ENCODE data around the gene ACP2. TPM values are rescaled to one million over a fixed set of nuclear protein-coding genes. Genes with fewer than 3 reads are reported as not detected.
A peak's percentile ranks its signal among the peaks of the same experiment; 100 is the strongest.

The ACP2 gene
- total and polyA plus RNA-seq, 4 donors: 40.6 to 74.7 (median 60.8) TPM

DNA sequence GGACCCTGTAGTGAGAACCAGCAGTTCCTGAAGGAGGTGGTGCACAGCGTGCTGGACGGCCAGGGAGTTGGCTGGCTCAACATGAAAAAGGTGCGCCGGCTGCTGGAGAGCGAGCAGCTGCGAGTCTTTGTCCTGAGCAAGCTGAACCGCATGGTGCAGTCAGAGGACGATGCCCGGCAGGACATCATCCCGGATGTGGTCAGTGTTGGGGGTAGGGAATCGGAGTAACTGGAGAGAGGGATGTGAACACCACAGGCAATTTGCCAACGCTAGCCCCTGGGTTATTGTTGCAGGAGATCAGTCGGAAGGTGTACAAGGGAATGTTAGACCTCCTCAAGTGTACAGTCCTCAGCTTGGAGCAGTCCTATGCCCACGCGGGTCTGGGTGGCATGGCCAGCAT, 41.2 kb upstream of the ACP2 start:
- Histone ChIP-seq H3K4me3 (no peak overlapping the region), H3K9ac (ENCODE audit: insufficient read depth in 1 of 2, low read length in 2 of 2) (no peak overlapping the region), H3K27ac (ENCODE audit: low read depth in 1 of 2, low read length in 1 of 2) (no peak overlapping the region), H3K4me1 (ENCODE audit: control insufficient read depth in 5 of 5, insufficient read depth in 5 of 5, low read length in 5 of 5) (no peaks in the 10 kb centered on the region), H3K27me3 (ENCODE audit: control insufficient read depth in 3 of 3, insufficient read depth in 3 of 3, low read length in 2 of 3) (no peaks in the 10 kb centered on the region), H3K36me3 (ENCODE audit: control insufficient read depth in 4 of 4, insufficient read depth in 4 of 4, low read length in 4 of 4) (peaks cover 43 to 71% (median 49%) of the 10 kb centered on the region in 4 donors), H3K9me3 (ENCODE audit: control insufficient read depth in 4 of 4, insufficient read depth in 3 of 4, low read length in 3 of 4) (no peaks in the 10 kb centered on the region)
- 93 to 96% methylated on average over 15 of the region's 15 CpGs for WGBS, 2 donors
- TF ChIP-seq, protein P1, sequence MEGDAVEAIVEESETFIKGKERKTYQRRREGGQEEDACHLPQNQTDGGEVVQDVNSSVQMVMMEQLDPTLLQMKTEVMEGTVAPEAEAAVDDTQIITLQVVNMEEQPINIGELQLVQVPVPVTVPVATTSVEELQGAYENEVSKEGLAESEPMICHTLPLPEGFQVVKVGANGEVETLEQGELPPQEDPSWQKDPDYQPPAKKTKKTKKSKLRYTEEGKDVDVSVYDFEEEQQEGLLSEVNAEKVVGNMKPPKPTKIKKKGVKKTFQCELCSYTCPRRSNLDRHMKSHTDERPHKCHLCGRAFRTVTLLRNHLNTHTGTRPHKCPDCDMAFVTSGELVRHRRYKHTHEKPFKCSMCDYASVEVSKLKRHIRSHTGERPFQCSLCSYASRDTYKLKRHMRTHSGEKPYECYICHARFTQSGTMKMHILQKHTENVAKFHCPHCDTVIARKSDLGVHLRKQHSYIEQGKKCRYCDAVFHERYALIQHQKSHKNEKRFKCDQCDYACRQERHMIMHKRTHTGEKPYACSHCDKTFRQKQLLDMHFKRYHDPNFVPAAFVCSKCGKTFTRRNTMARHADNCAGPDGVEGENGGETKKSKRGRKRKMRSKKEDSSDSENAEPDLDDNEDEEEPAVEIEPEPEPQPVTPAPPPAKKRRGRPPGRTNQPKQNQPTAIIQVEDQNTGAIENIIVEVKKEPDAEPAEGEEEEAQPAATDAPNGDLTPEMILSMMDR (IDR thresholded peaks at IDR 0.05; ENCODE audit: control extremely low read depth, extremely low read depth): no peak
- no peak for DNase-seq
- no peak for ATAC-seq (ENCODE audit: insufficient read depth, low FRiP score)

- Histone ChIP-seq H3K4me3 (no peak overlapping the region), H3K27me3 (ENCODE audit: control insufficient read depth in 3 of 3, insufficient read depth in 3 of 3, low read length in 2 of 3) (no peaks in the 10 kb centered on the region), H3K9ac (ENCODE audit: insufficient read depth in 1 of 2, low read length in 2 of 2) (no peak overlapping the region), H3K4me1 (ENCODE audit: control insufficient read depth in 5 of 5, insufficient read depth in 5 of 5, low read length in 5 of 5) (no peaks in the 10 kb centered on the region), H3K9me3 (ENCODE audit: control insufficient read depth in 4 of 4, insufficient read depth in 3 of 4, low read length in 3 of 4) (no peaks in the 10 kb centered on the region), H3K27ac (ENCODE audit: low read depth in 1 of 2, low read length in 1 of 2) (peak overlapping the region in 1 of 2 donors; percentile 41), H3K36me3 (ENCODE audit: control insufficient read depth in 4 of 4, insufficient read depth in 4 of 4, low read length in 4 of 4) (peaks cover 44 to 80% (median 59%) of the 10 kb centered on the region in 4 donors)
- ATAC-seq (ENCODE audit: insufficient read depth, low FRiP score): no peak
- WGBS, 2 donors: 89 to 94% methylated on average over 5 of the region's 5 CpGs
- TF ChIP-seq, protein P1 (IDR thresholded peaks at IDR 0.05; ENCODE audit: control extremely low read depth, extremely low read depth): no peak
- no peak for DNase-seq
Observed at GRCh38 chr11:47288066-47288465, 39.5 kb upstream of the ACP2 start.

- 95 to 97% methylated on average over 13 of the region's 13 CpGs for WGBS, 2 donors
- TF ChIP-seq, protein P1 (IDR thresholded peaks at IDR 0.05; ENCODE audit: control extremely low read depth, extremely low read depth): no peak
- no peak for ATAC-seq (ENCODE audit: insufficient read depth, low FRiP score)
Observed at GRCh38 chr11:47285969-47286770, 37.6 kb upstream of the ACP2 start.

More at GRCh38 chr11:47285969-47286770, 37.6 kb upstream of the ACP2 start:
- Histone ChIP-seq H3K4me1 (ENCODE audit: control insufficient read depth in 5 of 5, insufficient read depth in 5 of 5, low read length in 5 of 5) (no peaks in the 10 kb centered on the region), H3K4me3 (no peak overlapping the region), H3K27ac (ENCODE audit: low read depth in 1 of 2, low read length in 1 of 2) (peak overlapping the region in 1 of 2 donors; percentile 52), H3K9ac (ENCODE audit: insufficient read depth in 1 of 2, low read length in 2 of 2) (no peak overlapping the region), H3K36me3 (ENCODE audit: control insufficient read depth in 4 of 4, insufficient read depth in 4 of 4, low read length in 4 of 4) (peaks cover 44 to 73% (median 60%) of the 10 kb centered on the region in 4 donors), H3K9me3 (ENCODE audit: control insufficient read depth in 4 of 4, insufficient read depth in 3 of 4, low read length in 3 of 4) (no peaks in the 10 kb centered on the region), H3K27me3 (ENCODE audit: control insufficient read depth in 3 of 3, insufficient read depth in 3 of 3, low read length in 2 of 3) (no peaks in the 10 kb centered on the region)
- no peak for DNase-seq

Measured in lung (tissue), 12 donors.